HepG2 (cell line): ENCODE measurements around the gene PSME3IP1. TPM values are rescaled to one million over a fixed set of nuclear protein-coding genes. Genes with fewer than 3 reads are reported as not detected.

Experiments used
- ATAC-seq: fragments of 200-7000 bp; cut with Tn5 transposase; 3 replicates; pipeline ENCODE4 v1.9.1; 2020; ENCODE audit warnings: mild to moderate bottlenecking, moderate library complexity
- BruUV-seq: library from RNA; stranded (reverse); fragments of 400-500 nt; replicated peaks from 2 replicates; lab custom pipeline; 2021; lab: Mats Ljungman, UMichigan
- CTCF ChIA-PET: fragments of 300-600 bp; formaldehyde crosslinking; extraction: SDS; loops from one replicate; lab custom pipeline; 2021; ENCODE audit warnings: low total read pairs, inconsistent platforms, low intra/inter-chr PET ratio; lab: Yijun Ruan, JAX
- POLR2A ChIA-PET: fragments of 350-600 bp; sonication (Branson Sonifier 250); formaldehyde crosslinking; loops from one replicate; lab custom pipeline; 2020; ENCODE audit warnings: antibody characterized with exemption, inconsistent platforms; lab: Yijun Ruan, JAX
- DNase-seq: peaks from one replicate; pipeline ENCODE4 v3.0.0-alpha.2; 2015; ENCODE audit warnings: low spot score
- FAIRE-seq: peaks from 3 replicates; lab custom pipeline; 2011; peaks lifted over from hg19 to GRCh38; lab: Jason Lieb, UNC
- H2AFZ ChIP-seq: one replicate; pipeline ENCODE4 v1.6.1; 2011; ENCODE audit warnings: low read length, inconsistent platforms
- H3K27ac ChIP-seq: fragments of 300-600 bp; 3 replicates; pipeline ENCODE4 v1.8.0; 2011; ENCODE audit warnings: mixed run types, mild to moderate bottlenecking, mixed read lengths, low read length, inconsistent platforms; ENCODE audit not compliant: insufficient read depth; ENCODE audit errors: extremely low read length
- H3K27me3 ChIP-seq, 2 experiments: fragments of 200-600 bp in 1 of 2; 2 replicates in 1 of 2; 3 replicates in 1 of 2; pipeline versions ENCODE4 v1.6.0 to v1.8.0; 2011; ENCODE audit warnings: low read length in 2 of 2, mild to moderate bottlenecking in 2 of 2, moderate library complexity in 2 of 2, inconsistent platforms in 1 of 2; ENCODE audit not compliant: insufficient read depth in 2 of 2, control insufficient read depth in 1 of 2
- H3K36me3 ChIP-seq, 2 experiments: fragments of 200-600 bp in 1 of 2; replicated peaks in 1 of 2; 2 replicates in 1 of 2; 3 replicates in 1 of 2; pipeline versions ENCODE4 v1.5.1 to v1.8.0; 2011; ENCODE audit warnings: low read length in 2 of 2, inconsistent platforms in 1 of 2; ENCODE audit not compliant: insufficient read depth in 2 of 2, control insufficient read depth in 1 of 2
- H3K4me1 ChIP-seq: 2 replicates; pipeline ENCODE4 v1.5.1; 2012; ENCODE audit warnings: low read length, inconsistent platforms; ENCODE audit not compliant: insufficient read depth
- H3K4me2 ChIP-seq: 2 replicates; pipeline ENCODE4 v1.6.0; 2011; ENCODE audit warnings: low read depth, low read length, inconsistent platforms
- H3K4me3 ChIP-seq, 3 experiments: fragments of 200-600 bp in 1 of 3; sonication (generic), shearing (Covaris generic) in 1 of 3; replicated peaks in 1 of 3; 2 replicates each; pipeline ENCODE4 v1.5.1; 2011 to 2016; ENCODE audit warnings: low read length in 3 of 3, inconsistent platforms in 2 of 3, low read depth in 2 of 3, mild to moderate bottlenecking in 2 of 3, control low read depth in 1 of 3, mixed read lengths in 1 of 3; ENCODE audit not compliant: insufficient read depth in 1 of 3
- H3K79me2 ChIP-seq: one replicate; pipeline ENCODE4 v1.6.1; 2011; ENCODE audit warnings: low read length, inconsistent platforms; ENCODE audit not compliant: insufficient read depth
- H3K9ac ChIP-seq: 2 replicates; pipeline ENCODE4 v1.6.0; 2011; ENCODE audit warnings: mild to moderate bottlenecking, low read depth, low read length, inconsistent platforms; ENCODE audit not compliant: insufficient read depth
- H3K9me3 ChIP-seq: 2 replicates; pipeline ENCODE4 v1.5.1; 2012; ENCODE audit warnings: mild to moderate bottlenecking, low read length
- H4K20me1 ChIP-seq: 2 replicates; pipeline ENCODE4 v1.6.0; 2011; ENCODE audit warnings: inconsistent platforms, mild to moderate bottlenecking, low read length, moderate library complexity; ENCODE audit not compliant: insufficient read depth
- HDAC2 ChIP-seq: sonication (generic); formaldehyde crosslinking; IDR thresholded peaks from 2 replicates; pipeline ENCODE4 v1.4.0; 2020; ENCODE audit warnings: missing genetic modification reagents
- IRF2 ChIP-seq: IDR thresholded peaks from 2 replicates; pipeline ENCODE4 v1.6.1; 2018; ENCODE audit warnings: missing genetic modification reagents, missing compliant biosample characterization
- MAFF ChIP-seq: IDR thresholded peaks from 2 replicates; pipeline ENCODE4 v1.6.1; 2011; ENCODE audit warnings: low read depth, low read length, improper control_type of control experiment
- MAZ ChIP-seq, 2 experiments: sonication (generic) in 1 of 2; formaldehyde crosslinking in 1 of 2; IDR thresholded peaks; 2 replicates each; pipeline versions ENCODE4 v1.5.0 to v1.6.1; 2012 to 2020; ENCODE audit warnings: low read depth in 2 of 2, mild to moderate bottlenecking in 2 of 2, borderline replicate concordance in 1 of 2, improper control_type of control experiment in 1 of 2, low read length in 1 of 2, missing genetic modification reagents in 1 of 2, moderate library complexity in 1 of 2
- NR2C2 ChIP-seq: sonication (generic); formaldehyde crosslinking; IDR thresholded peaks from 2 replicates; pipeline ENCODE4 v1.4.0; 2020; ENCODE audit warnings: missing genetic modification reagents, mild to moderate bottlenecking, moderate library complexity, borderline replicate concordance
- SP1 ChIP-seq, 2 experiments: fragments of 450-650 bp in 1 of 2; sonication (generic) in 1 of 2; formaldehyde crosslinking in 1 of 2; IDR thresholded peaks; 2 replicates each; pipeline versions ENCODE4 v1.4.0 to v1.6.1; 2016 to 2020; ENCODE audit warnings: missing genetic modification reagents in 1 of 2
- ZBTB40 ChIP-seq, 2 experiments: fragments of 450-650 bp in 1 of 2; sonication (generic) in 1 of 2; formaldehyde crosslinking in 1 of 2; IDR thresholded peaks; 2 replicates each; pipeline versions ENCODE4 v1.6.1 to v1.8.0; 2016 to 2022; ENCODE audit warnings: antibody characterized with exemption in 1 of 2, mild to moderate bottlenecking in 1 of 2, missing genetic modification reagents in 1 of 2
- ZNF264 ChIP-seq: sonication (generic); formaldehyde crosslinking; IDR thresholded peaks from 2 replicates; pipeline ENCODE4 v1.4.0; 2020; ENCODE audit warnings: missing genetic modification reagents
- ZNF33A ChIP-seq: sonication (generic); formaldehyde crosslinking; IDR thresholded peaks from 2 replicates; pipeline ENCODE4 v1.5.1; 2020; ENCODE audit warnings: missing genetic modification reagents, mild to moderate bottlenecking, moderate library complexity, borderline replicate concordance
- ZNF547 ChIP-seq: sonication (generic); formaldehyde crosslinking; IDR thresholded peaks from 2 replicates; pipeline ENCODE4 v1.5.1; 2020; ENCODE audit warnings: mild to moderate bottlenecking, missing genetic modification reagents
- ZNF598 ChIP-seq: sonication (generic); formaldehyde crosslinking; IDR thresholded peaks from 2 replicates; pipeline ENCODE4 v1.5.1; 2020; ENCODE audit warnings: mild to moderate bottlenecking, missing genetic modification reagents, borderline replicate concordance
- ZSCAN12 ChIP-seq: sonication (generic); formaldehyde crosslinking; IDR thresholded peaks from 2 replicates; pipeline ENCODE4 v1.9.0; 2021; ENCODE audit warnings: mild to moderate bottlenecking, missing genetic modification reagents
- WGBS: methylation state at CpG from one replicate; pipeline ENCODE4 v1.1.6; 2017; ENCODE audit warnings: low lambda C conversion rate; 5-methylcytosine and 5-hydroxymethylcytosine counted together
- in situ Hi-C: cut with HindIII; loops from 2 replicates; pipeline ENCODE4 v1.10.0; 2017; ENCODE audit warnings: low pct_unique_long_range_greater_than_20kb; ENCODE audit not compliant: extremely low pct_ligation_motif_present
- intact Hi-C: fragments of 100-400 bp; cut with micrococcal nuclease; formaldehyde crosslinking; loops from one replicate; pipeline ENCODE4 v1.10.0; 2022; ENCODE audit not compliant: unreplicated experiment
- polyA plus RNA-seq, 8 experiments: library from polyadenylated mRNA; depleted of rRNA in 3 of 8; stranded (reverse) in 7 of 8; unstranded in 1 of 8; fragments of >200 nt; fragmentation: Illumina TruSeq in 4 of 8; extraction: Trizol in 4 of 8; gene quantifications; 2 replicates each; pipeline versions ENCODE4 v1.2.1 to v1.2.3, GENCODE V29; 2011 to 2016; ENCODE audit warnings: low read depth in 4 of 8, missing spikeins in 1 of 8, mixed read lengths in 1 of 8; ENCODE audit not compliant: insufficient read depth in 1 of 8
- total RNA-seq, 5 experiments: library from RNA; depleted of rRNA; stranded (reverse); fragments of >200 nt; fragmentation: Illumina TruSeq; extraction: Trizol; gene quantifications; 2 replicates each; pipeline ENCODE4 v1.2.3, GENCODE V29; 2016; ENCODE audit warnings: low read depth in 1 of 5

PSME3IP1 gene
- total and polyA plus RNA-seq, 2 of the 13 experiments (the other 11 are each of a cell fraction or from before 2014, with no cell fraction given), result 90.8 to 99.8 TPM

GRCh38 chr16:57184887-57185445 lies 873 bp downstream of the PSME3IP1 start:
- Histone ChIP-seq H3K4me3 (peak overlapping the region; percentile 88 to 93 (median 92)), H3K4me1 (peaks cover 39% of the 10 kb centered on the region), H4K20me1 (no peaks in the 10 kb centered on the region), H3K79me2 (peaks cover 70% of the 10 kb centered on the region), H2AFZ (no peak overlapping the region), H3K9ac (peak overlapping the region; percentile 91), H3K27ac (peak overlapping the region; percentile 76), H3K36me3 (peaks cover 2 to 4% of the 10 kb centered on the region in 2 experiments; a peak in 3 of 5 replicates), H3K4me2 (peak overlapping the region; percentile 89), H3K9me3 (no peaks in the 10 kb centered on the region), H3K27me3 (no peaks in the 10 kb centered on the region; a peak in 2 of 5 replicates)
- BruUV-seq, result no TSS peak
- no peak for FAIRE-seq
- ChIA-PET POLR2A (interaction anchor here (0.7 to 3.4 kb wide), 11 partner anchors 10 to 187 kb away, joined by 3 to 33 read pairs (median 12); partner anchors contain the start of genes ARL2BP, CPNE2 and CX3CL1), CTCF (no interaction called here)
- WGBS, result under 1% methylated on average over 15 of the region's 15 CpGs
- in situ Hi-C loops, result loop anchor here (5.0 kb wide), 1 partner anchor 97 kb away; the partner anchor contains the start of gene PLLP
- no peak for DNase-seq
- intact Hi-C loops, result loop anchor here (5.0 kb wide), 2 partner anchors 97 to 112 kb away; partner anchors contain the start of gene PLLP
- no peak for ATAC-seq
- TF ChIP-seq NR2C2 (CRISPR knock-in tag), result 0 out of 2 replicates have a peak, but pooled peaks have one; percentile 7
- no peak for TF ChIP-seq ZNF547 (CRISPR knock-in tag)
- no peak for TF ChIP-seq HDAC2 (CRISPR knock-in tag)
- peak; percentile 11; the same call in 1 of the 2 replicates for TF ChIP-seq ZNF33A
- TF ChIP-seq SP1 (IDR thresholded peaks at IDR 0.05), result no peak
- 0 out of 2 replicates have a peak, but pooled peaks have one; percentile 14 for TF ChIP-seq SP1 (CRISPR knock-in tag; IDR thresholded peaks at IDR 0.05)
- TF ChIP-seq MAFF, result peak; percentile 94
- TF ChIP-seq ZNF264 (CRISPR knock-in tag), result 0 out of 2 replicates have a peak, but pooled peaks have one; percentile 6
- TF ChIP-seq ZSCAN12 (CRISPR knock-in tag), result 0 out of 2 replicates have a peak, but pooled peaks have one; percentile 54
- no peak for TF ChIP-seq MAZ (IDR thresholded peaks at IDR 0.05; ENCODE audit: borderline replicate concordance, low read depth, low read length)
- TF ChIP-seq MAZ (CRISPR knock-in tag; IDR thresholded peaks at IDR 0.05; ENCODE audit: low read depth), result no peak
- TF ChIP-seq IRF2 (CRISPR knock-in tag), result 0 out of 2 replicates have a peak, but pooled peaks have one; percentile 9
- no peak for TF ChIP-seq ZBTB40 (IDR thresholded peaks at IDR 0.05)
- no peak for TF ChIP-seq ZBTB40 (CRISPR knock-in tag; IDR thresholded peaks at IDR 0.05)
- TF ChIP-seq ZNF598 (CRISPR knock-in tag), result 0 out of 2 replicates have a peak, but pooled peaks have one; percentile 53
